Measurements from ENCODE around the gene WDR31. TPM values are rescaled to one million over a fixed set of nuclear protein-coding genes. Genes with fewer than 3 reads are reported as not detected.

WDR31 gene
- total and polyA plus RNA-seq, 2 of the 4 experiments (the other 2 are of a cell fraction): 0.29 to 0.36 TPM

DNA sequence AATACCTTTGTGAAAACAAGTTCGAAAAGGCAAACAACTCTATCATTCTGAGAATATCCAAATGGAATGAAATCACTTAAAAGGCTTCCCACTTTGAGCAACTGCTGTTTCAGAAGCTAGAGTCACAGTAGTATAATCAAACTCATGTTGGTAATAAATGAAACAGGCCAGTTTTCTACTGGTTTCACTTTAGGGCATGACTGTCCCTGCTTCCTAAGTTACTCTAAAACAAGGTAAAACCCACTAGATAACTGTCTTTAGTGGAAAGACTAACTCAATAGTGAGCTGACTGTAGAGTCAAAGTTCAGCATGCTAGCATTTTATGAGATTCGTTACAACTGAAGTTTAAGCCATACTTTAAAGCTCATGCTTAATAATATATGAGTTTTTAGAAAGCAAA, 70.7 kb downstream of the WDR31 start:
- CTCF ChIA-PET: no interaction called here
- peaks cover 30% of the 10 kb centered on the region for H3K36me3 ChIP-seq (ENCODE audit: control insufficient read depth, insufficient read depth, low read length)

More for the DNA sequence above, 70.7 kb downstream of the WDR31 start:
- no TSS peak for BruUV-seq (replicated peaks)
- Histone ChIP-seq H3K56ac (ENCODE audit: extremely low read depth, insufficient read depth, low read length) (no peak overlapping the region), H4K20me1 (ENCODE audit: insufficient read depth, low read length) (no peaks in the 10 kb centered on the region), H3K27me3 (ENCODE audit: control insufficient read depth, insufficient read depth, low read length) (no peaks in the 10 kb centered on the region), H2BK120ac (ENCODE audit: low read depth, low read length) (no peak overlapping the region), H3K4me2 (ENCODE audit: low read depth, low read length) (no peak overlapping the region), H2AK9ac (replicated peaks; ENCODE audit: low read depth, low read length, poor library complexity) (no peak overlapping the region), H4K8ac (ENCODE audit: low read depth in 2 of 2, low read length in 2 of 2) (no peak overlapping the region), H3K79me1 (ENCODE audit: low read depth in 1 of 2, low read length in 2 of 2) (peaks cover 6 to 18% of the 10 kb centered on the region in 2 experiments; a peak in 3 of 4 replicates), H3K4me1 (ENCODE audit: control insufficient read depth, insufficient read depth, low read length) (no peaks in the 10 kb centered on the region), H3K9me1 (ENCODE audit: insufficient read depth, low read length) (no peaks in the 10 kb centered on the region), H3K9ac (ENCODE audit: low read depth, low read length) (no peak overlapping the region), H3K18ac (ENCODE audit: low read depth, low read length) (no peak overlapping the region), H4K5ac (ENCODE audit: low read depth, low read length) (no peak overlapping the region), H2AFZ (replicated peaks; ENCODE audit: low read length, poor library complexity) (no peak overlapping the region), H3K4me3 (ENCODE audit: insufficient read depth, low read depth, low read length) (no peak overlapping the region), H3K9me3 (ENCODE audit: control insufficient read depth, insufficient read depth, low read length) (no peaks in the 10 kb centered on the region), H2BK5ac (ENCODE audit: low read depth, low read length, poor library complexity, severe bottlenecking) (no peak overlapping the region), H2AK5ac (ENCODE audit: low read depth, low read length) (no peak overlapping the region), H2BK15ac (ENCODE audit: low read depth, low read length) (no peak overlapping the region), H3K14ac (replicated peaks; ENCODE audit: low read depth, low read length) (no peak overlapping the region), H4K91ac (ENCODE audit: insufficient read depth, low read depth, low read length) (no peak overlapping the region), H3K4ac (ENCODE audit: low read depth, low read length) (no peak overlapping the region), H3K27ac (ENCODE audit: insufficient read depth, low read length) (no peak overlapping the region), H3K23ac (ENCODE audit: low read depth, low read length) (no peak overlapping the region), H2BK20ac (ENCODE audit: low read depth, low read length) (no peak overlapping the region)
- in situ Hi-C loops (cut with MboI; ENCODE audit: low sequenced_read_pairs) (no loop called here), intact Hi-C loops (cut with micrococcal nuclease) (loop anchor here (10.0 kb wide), 1 partner anchor 75 kb away; no protein-coding TSS in a partner anchor), dilution Hi-C loops (cut with HindIII; ENCODE audit: low sequenced_read_pairs, unreplicated experiment) (no loop called here)
- ATAC-seq (ENCODE audit: low read depth): no peak
- WGBS, 2 experiments (ENCODE audit: extremely low coverage in 2 of 2, insufficient read length in 1 of 2): no CpG with 5 or more reads among the region's 2 CpGs
- TF ChIP-seq MAFK (IDR thresholded peaks at IDR 0.05; ENCODE audit: low read depth, low read length) (no peak), BHLHE40 (IDR thresholded peaks at IDR 0.05; ENCODE audit: low read depth, low read length) (no peak), POLR2A (IDR thresholded peaks at IDR 0.05; ENCODE audit: low read depth, low read length) (no peak), MXI1 (IDR thresholded peaks at IDR 0.05; ENCODE audit: borderline replicate concordance, low read depth, low read length) (no peak), RCOR1 (IDR thresholded peaks at IDR 0.05; ENCODE audit: insufficient replicate concordance, low read length) (no peak), CHD1 (IDR thresholded peaks at IDR 0.05; ENCODE audit: low read depth, low read length) (no peak), FOS (IDR thresholded peaks at IDR 0.05; ENCODE audit: low read depth, low read length) (no peak), CEBPB (IDR thresholded peaks at IDR 0.05; ENCODE audit: low read depth, low read length) (no peak), MAZ (IDR thresholded peaks at IDR 0.05; ENCODE audit: borderline replicate concordance, low read depth, low read length) (no peak), CTCF (conservative IDR thresholded peaks at IDR 0.05; ENCODE audit: low read depth, low read length) (no peak), RAD21 (IDR thresholded peaks at IDR 0.05; ENCODE audit: low read length) (no peak), SMC3 (IDR thresholded peaks at IDR 0.05; ENCODE audit: low read depth, low read length) (no peak), NFE2L2 (IDR thresholded peaks at IDR 0.05; ENCODE audit: low read depth, low read length) (no peak), RFX5 (IDR thresholded peaks at IDR 0.05; ENCODE audit: low read depth, low read length) (no peak)
- TF ChIP-seq, protein P1, sequence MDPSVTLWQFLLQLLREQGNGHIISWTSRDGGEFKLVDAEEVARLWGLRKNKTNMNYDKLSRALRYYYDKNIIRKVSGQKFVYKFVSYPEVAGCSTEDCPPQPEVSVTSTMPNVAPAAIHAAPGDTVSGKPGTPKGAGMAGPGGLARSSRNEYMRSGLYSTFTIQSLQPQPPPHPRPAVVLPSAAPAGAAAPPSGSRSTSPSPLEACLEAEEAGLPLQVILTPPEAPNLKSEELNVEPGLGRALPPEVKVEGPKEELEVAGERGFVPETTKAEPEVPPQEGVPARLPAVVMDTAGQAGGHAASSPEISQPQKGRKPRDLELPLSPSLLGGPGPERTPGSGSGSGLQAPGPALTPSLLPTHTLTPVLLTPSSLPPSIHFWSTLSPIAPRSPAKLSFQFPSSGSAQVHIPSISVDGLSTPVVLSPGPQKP (IDR thresholded peaks at IDR 0.05; ENCODE audit: borderline replicate concordance, low read depth, low read length): no peak
- TF ChIP-seq, protein P2, sequence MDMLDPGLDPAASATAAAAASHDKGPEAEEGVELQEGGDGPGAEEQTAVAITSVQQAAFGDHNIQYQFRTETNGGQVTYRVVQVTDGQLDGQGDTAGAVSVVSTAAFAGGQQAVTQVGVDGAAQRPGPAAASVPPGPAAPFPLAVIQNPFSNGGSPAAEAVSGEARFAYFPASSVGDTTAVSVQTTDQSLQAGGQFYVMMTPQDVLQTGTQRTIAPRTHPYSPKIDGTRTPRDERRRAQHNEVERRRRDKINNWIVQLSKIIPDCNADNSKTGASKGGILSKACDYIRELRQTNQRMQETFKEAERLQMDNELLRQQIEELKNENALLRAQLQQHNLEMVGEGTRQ (IDR thresholded peaks at IDR 0.05; ENCODE audit: low read depth, low read length): no peak
- no peak for DNase-seq
- POLR2A ChIA-PET (ENCODE audit: unreplicated experiment): no interaction called here

Measured in IMR-90 (cell line).